ENCODE data around the gene DCC.

The DCC gene

GRCh38 chr18:52816121-52816520, 476.1 kb downstream of the DCC start:
- DNase-seq (ENCODE audit: low read depth): no peak
- TF ChIP-seq CTCF (IDR thresholded peaks at IDR 0.05; ENCODE audit: control insufficient read depth, extremely low read depth, insufficient read depth): no peak
- H3K4me3 ChIP-seq (ENCODE audit: low read depth, low read length): no peak overlapping the region

GRCh38 chr18:52822160-52822559, 482.2 kb downstream of the DCC start:
- H3K4me3 ChIP-seq (ENCODE audit: low read depth, low read length): no peak overlapping the region
- no peak for DNase-seq (ENCODE audit: low read depth)
- TF ChIP-seq CTCF (IDR thresholded peaks at IDR 0.05; ENCODE audit: control insufficient read depth, extremely low read depth, insufficient read depth): no peak

GRCh38 chr18:52824126-52824525, 484.1 kb downstream of the DCC start:
- DNase-seq (ENCODE audit: low read depth): no peak
- no peak overlapping the region for H3K4me3 ChIP-seq (ENCODE audit: low read depth, low read length)
- no peak for TF ChIP-seq CTCF (IDR thresholded peaks at IDR 0.05; ENCODE audit: control insufficient read depth, extremely low read depth, insufficient read depth)

GRCh38 chr18:52826994-52827393, 487.0 kb downstream of the DCC start:
- no peak overlapping the region for H3K4me3 ChIP-seq (ENCODE audit: low read depth, low read length)
- no peak for TF ChIP-seq CTCF (IDR thresholded peaks at IDR 0.05; ENCODE audit: control insufficient read depth, extremely low read depth, insufficient read depth)
- DNase-seq (ENCODE audit: low read depth): no peak

- no peak overlapping the region for H3K4me3 ChIP-seq (ENCODE audit: low read depth, low read length)
- TF ChIP-seq CTCF (IDR thresholded peaks at IDR 0.05; ENCODE audit: control insufficient read depth, extremely low read depth, insufficient read depth): no peak
- DNase-seq (ENCODE audit: low read depth): no peak
These were observed 489.3 kb downstream of the DCC start for GRCh38 chr18:52829320-52829719.

- H3K4me3 ChIP-seq (ENCODE audit: low read depth, low read length): no peak overlapping the region
- no peak for TF ChIP-seq CTCF (IDR thresholded peaks at IDR 0.05; ENCODE audit: control insufficient read depth, extremely low read depth, insufficient read depth)
- DNase-seq (ENCODE audit: low read depth): no peak
These were observed 489.9 kb downstream of the DCC start for GRCh38 chr18:52829876-52830405.

GRCh38 chr18:52844323-52844722, 504.3 kb downstream of the DCC start:
- no peak for DNase-seq (ENCODE audit: low read depth)

More at GRCh38 chr18:52844323-52844722, 504.3 kb downstream of the DCC start:
- H3K4me3 ChIP-seq (ENCODE audit: low read depth, low read length): no peak overlapping the region
- TF ChIP-seq CTCF (IDR thresholded peaks at IDR 0.05; ENCODE audit: control insufficient read depth, extremely low read depth, insufficient read depth): no peak
